Measurements from ENCODE around the gene PDP2. TPM values are rescaled to one million over a fixed set of nuclear protein-coding genes. Genes with fewer than 3 reads are reported as not detected.

Gene PDP2
- total RNA-seq, 1 experiment from 2014 or later: 44.4 TPM

- no TSS peak for BruUV-seq (replicated peaks)
- Histone ChIP-seq H3K4me1 (peaks cover 16% of the 10 kb centered on the region), H3K4me3 (ENCODE audit: low read depth, low read length) (no peak overlapping the region), H3K36me3 (ENCODE audit: control insufficient read depth, insufficient read depth, low read length) (no peaks in the 10 kb centered on the region), H3K27me3 (replicated peaks; ENCODE audit: control insufficient read depth, insufficient read depth, low read length) (no peaks in the 10 kb centered on the region; the same call in 1 of the 2 replicates), H3K9me3 (no peaks in the 10 kb centered on the region)
- no peaks in the 10 kb centered on the region for H3K9me3 Mint-ChIP-seq (ENCODE audit: unreplicated experiment)
- no peak overlapping the region for H3K4me3 Mint-ChIP-seq (ENCODE audit: unreplicated experiment)
- intact Hi-C loops (cut with micrococcal nuclease; ENCODE audit: unreplicated experiment): loop anchor here (5.0 to 10.0 kb wide), 2 partner anchors 147 to 465 kb away; no protein-coding TSS in a partner anchor
- peaks cover 19% of the 10 kb centered on the region for H3K4me1 Mint-ChIP-seq (ENCODE audit: low read depth, unreplicated experiment)
- peaks cover 4% of the 10 kb centered on the region for H3K36me3 Mint-ChIP-seq (ENCODE audit: insufficient read depth, unreplicated experiment)
- ChIA-PET POLR2A (no interaction called here), CTCF (interaction anchor here (0.8 to 3.6 kb wide), 5 partner anchors 12 to 175 kb away, joined by 3 to 57 read pairs (median 7); partner anchors contain the start of genes CMTM4 and NAE1)
- DNase-seq: peak; percentile 45 to 66
- H3K27ac Mint-ChIP-seq (ENCODE audit: unreplicated experiment): no peak overlapping the region
- no peaks in the 10 kb centered on the region for H3K27me3 Mint-ChIP-seq (ENCODE audit: insufficient read depth, unreplicated experiment)
- TF ChIP-seq CTCF (IDR thresholded peaks at IDR 0.05; ENCODE audit: insufficient read depth in 1 of 2, low read depth in 1 of 2, low read length in 1 of 2, severe bottlenecking in 1 of 2, unreplicated experiment in 1 of 2): no peak
Measured at GRCh38 chr16:66871840-66872239, 8.5 kb upstream of the PDP2 start.

GRCh38 chr16:66872559-66872942 lies 7.8 kb upstream of the PDP2 start:
- Mint-ChIP-seq H3K4me1 (ENCODE audit: low read depth, unreplicated experiment) (peaks cover 19% of the 10 kb centered on the region), H3K9me3 (ENCODE audit: unreplicated experiment) (no peaks in the 10 kb centered on the region), H3K36me3 (ENCODE audit: insufficient read depth, unreplicated experiment) (peaks cover 3% of the 10 kb centered on the region), H3K27me3 (ENCODE audit: insufficient read depth, unreplicated experiment) (no peaks in the 10 kb centered on the region), H3K27ac (ENCODE audit: unreplicated experiment) (peak overlapping the region; percentile 46), H3K4me3 (ENCODE audit: unreplicated experiment) (peak overlapping the region; percentile 80)
- POLR2A ChIA-PET: interaction anchor here (1.1 kb wide), 1 partner anchor 42 kb away, joined by 15 read pairs; the partner anchor contains the start of gene NAE1
- no TSS peak for BruUV-seq (replicated peaks)
- Histone ChIP-seq H3K27me3 (replicated peaks; ENCODE audit: control insufficient read depth, insufficient read depth, low read length) (no peaks in the 10 kb centered on the region; the same call in 1 of the 2 replicates), H3K4me3 (ENCODE audit: low read depth, low read length) (peak overlapping the region; percentile 46), H3K4me1 (peaks cover 16% of the 10 kb centered on the region), H3K9me3 (no peaks in the 10 kb centered on the region), H3K36me3 (ENCODE audit: control insufficient read depth, insufficient read depth, low read length) (no peaks in the 10 kb centered on the region)
- intact Hi-C loops (cut with micrococcal nuclease; ENCODE audit: unreplicated experiment): loop anchor here (5.0 to 10.0 kb wide), 2 partner anchors 148 to 465 kb away; no protein-coding TSS in a partner anchor
- no peak for TF ChIP-seq CTCF (IDR thresholded peaks at IDR 0.05; ENCODE audit: insufficient read depth in 1 of 2, low read depth in 1 of 2, low read length in 1 of 2, severe bottlenecking in 1 of 2, unreplicated experiment in 1 of 2)
- no peak for DNase-seq
- CTCF ChIA-PET: interaction anchor here (0.6 to 3.6 kb wide), 23 partner anchors 9 to 466 kb away, joined by 3 to 57 read pairs (median 5); partner anchors contain the start of genes CMTM4 and NAE1

GRCh38 chr16:66872943-66873684 lies 7.2 kb upstream of the PDP2 start:
- no TSS peak for BruUV-seq (replicated peaks)
- DNase-seq: peak; percentile 88 to 93
- H3K4me1 Mint-ChIP-seq (ENCODE audit: low read depth, unreplicated experiment): peaks cover 20% of the 10 kb centered on the region
- H3K4me3 Mint-ChIP-seq (ENCODE audit: unreplicated experiment): peak overlapping the region; percentile 80
- no peaks in the 10 kb centered on the region; the same call in 1 of the 2 replicates for H3K27me3 ChIP-seq (replicated peaks; ENCODE audit: control insufficient read depth, insufficient read depth, low read length)
- H3K9me3 Mint-ChIP-seq (ENCODE audit: unreplicated experiment): no peaks in the 10 kb centered on the region
- H3K27ac Mint-ChIP-seq (ENCODE audit: unreplicated experiment): peak overlapping the region; percentile 46
- H3K9me3 ChIP-seq: no peaks in the 10 kb centered on the region
- H3K36me3 ChIP-seq (ENCODE audit: control insufficient read depth, insufficient read depth, low read length): no peaks in the 10 kb centered on the region
- TF ChIP-seq CTCF (IDR thresholded peaks at IDR 0.05; ENCODE audit: insufficient read depth in 1 of 2, low read depth in 1 of 2, low read length in 1 of 2, severe bottlenecking in 1 of 2, unreplicated experiment in 1 of 2): peak; percentile 95 to 98
- H3K4me1 ChIP-seq: peaks cover 18% of the 10 kb centered on the region
- intact Hi-C loops (cut with micrococcal nuclease; ENCODE audit: unreplicated experiment): loop anchor here (1.0 to 10.0 kb wide), 3 partner anchors 43 to 466 kb away; partner anchors contain the start of gene NAE1
- no peaks in the 10 kb centered on the region for H3K36me3 Mint-ChIP-seq (ENCODE audit: insufficient read depth, unreplicated experiment)
- peak overlapping the region; percentile 46 for H3K4me3 ChIP-seq (ENCODE audit: low read depth, low read length)
- ChIA-PET POLR2A (interaction anchor here (1.1 kb wide), 1 partner anchor 42 kb away, joined by 15 read pairs; the partner anchor contains the start of gene NAE1), CTCF (interaction anchor here (0.6 to 3.6 kb wide), 23 partner anchors 8 to 466 kb away, joined by 3 to 57 read pairs (median 5); partner anchors contain the start of genes CMTM4 and NAE1)
- H3K27me3 Mint-ChIP-seq (ENCODE audit: insufficient read depth, unreplicated experiment): no peaks in the 10 kb centered on the region

Measured in Caco-2 (cell line).